Measurements from ENCODE around the gene ARID1B.

DNA sequence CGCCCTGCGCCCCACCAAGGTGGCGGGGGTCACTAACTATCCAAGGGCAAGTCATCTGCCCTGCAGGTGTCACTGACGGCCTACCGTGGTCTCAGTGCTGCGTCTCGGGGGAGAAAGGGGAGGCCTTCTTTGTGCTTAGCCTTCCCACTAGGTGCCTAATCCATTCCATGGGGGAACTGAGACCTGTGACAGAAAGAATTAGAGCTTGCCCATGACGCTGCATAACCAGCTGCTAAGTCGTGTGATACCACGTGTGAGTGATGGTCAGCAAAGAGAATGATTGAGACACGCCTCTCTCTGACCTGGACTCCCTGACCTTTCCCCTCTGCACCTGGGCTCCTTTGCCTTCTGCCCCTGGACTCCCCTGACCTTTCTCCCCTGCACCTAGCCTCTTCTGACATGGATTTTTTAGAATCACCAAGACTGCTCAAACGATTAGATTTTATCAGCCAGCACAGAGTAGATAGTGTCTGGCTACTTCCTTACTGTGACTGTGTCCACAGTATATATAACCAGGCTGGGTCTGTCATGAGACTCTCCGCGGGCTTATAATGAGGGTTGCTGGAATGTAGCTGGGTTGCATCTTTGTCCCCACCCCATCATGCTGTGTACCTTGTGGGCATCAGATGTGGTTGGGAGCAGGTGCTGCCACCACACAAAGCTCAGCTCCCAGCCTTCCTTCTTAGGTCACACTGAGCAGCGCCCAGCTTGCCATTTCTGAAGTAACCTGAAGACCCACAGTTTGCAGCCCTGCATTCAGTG is 405.5 kb downstream of the ARID1B start:
- TF ChIP-seq, protein P1, sequence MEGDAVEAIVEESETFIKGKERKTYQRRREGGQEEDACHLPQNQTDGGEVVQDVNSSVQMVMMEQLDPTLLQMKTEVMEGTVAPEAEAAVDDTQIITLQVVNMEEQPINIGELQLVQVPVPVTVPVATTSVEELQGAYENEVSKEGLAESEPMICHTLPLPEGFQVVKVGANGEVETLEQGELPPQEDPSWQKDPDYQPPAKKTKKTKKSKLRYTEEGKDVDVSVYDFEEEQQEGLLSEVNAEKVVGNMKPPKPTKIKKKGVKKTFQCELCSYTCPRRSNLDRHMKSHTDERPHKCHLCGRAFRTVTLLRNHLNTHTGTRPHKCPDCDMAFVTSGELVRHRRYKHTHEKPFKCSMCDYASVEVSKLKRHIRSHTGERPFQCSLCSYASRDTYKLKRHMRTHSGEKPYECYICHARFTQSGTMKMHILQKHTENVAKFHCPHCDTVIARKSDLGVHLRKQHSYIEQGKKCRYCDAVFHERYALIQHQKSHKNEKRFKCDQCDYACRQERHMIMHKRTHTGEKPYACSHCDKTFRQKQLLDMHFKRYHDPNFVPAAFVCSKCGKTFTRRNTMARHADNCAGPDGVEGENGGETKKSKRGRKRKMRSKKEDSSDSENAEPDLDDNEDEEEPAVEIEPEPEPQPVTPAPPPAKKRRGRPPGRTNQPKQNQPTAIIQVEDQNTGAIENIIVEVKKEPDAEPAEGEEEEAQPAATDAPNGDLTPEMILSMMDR (IDR thresholded peaks at IDR 0.05; ENCODE audit: insufficient read depth, low read depth, low read length), result no peak
- no peak for TF ChIP-seq EZH2 (IDR thresholded peaks at IDR 0.05; ENCODE audit: insufficient read depth, low read length)

Measured in astrocyte (in vitro differentiated cells and primary cell).